Anterior cingulate cortex (tissue), 58 donors: ENCODE measurements around the gene HPS1.

Experiments
- DNase-seq, 58 donors: peaks; one replicate each; lab custom pipeline; 2025; lab: John Stamatoyannopoulos, UW

Gene HPS1

GRCh38 chr10:98433881-98434732 lies 12.6 kb downstream of the HPS1 start:
- no peak for DNase-seq

- no peak for DNase-seq
Measured at GRCh38 chr10:98433371-98433770, 13.4 kb downstream of the HPS1 start.

DNA sequence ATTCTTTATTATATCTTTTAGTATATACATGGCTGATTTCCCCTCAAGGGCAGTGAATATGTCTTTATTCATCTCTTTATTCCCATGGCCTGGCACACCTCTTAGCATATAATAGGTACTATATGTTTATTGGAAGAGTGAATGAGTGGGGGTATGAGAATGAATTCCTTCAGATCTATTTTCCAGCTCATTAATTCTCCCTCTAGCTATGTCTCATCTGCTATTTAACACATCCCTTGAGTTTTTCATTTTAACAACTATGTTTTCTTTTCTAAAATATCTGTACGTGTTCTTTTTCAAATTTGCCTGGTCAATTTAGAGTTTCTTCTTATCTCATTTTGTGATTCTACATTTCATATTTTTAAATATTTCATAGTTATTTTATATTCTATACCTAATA lies 14.4 kb downstream of the HPS1 start:
- no peak for DNase-seq

DNA sequence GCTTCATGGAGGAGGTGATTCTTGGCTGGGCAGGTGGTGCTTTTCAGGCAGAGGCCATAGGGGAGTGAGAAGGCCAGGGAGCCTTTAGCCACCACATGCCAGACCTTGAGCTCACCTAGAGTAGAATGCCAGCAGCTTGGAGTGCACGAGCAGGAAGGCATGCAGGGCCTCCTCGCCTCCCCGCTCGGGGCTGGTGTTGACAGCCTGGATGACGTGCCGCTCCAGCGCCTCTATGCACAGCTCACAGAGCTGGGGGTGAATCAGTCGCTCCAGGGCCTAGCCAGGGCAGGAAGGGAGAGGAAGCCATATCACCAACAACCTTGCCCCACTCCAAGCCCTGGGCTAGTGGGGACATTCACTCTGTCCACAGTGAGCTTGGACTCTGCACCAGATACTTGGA lies 15.7 kb downstream of the HPS1 start:
- no peak for DNase-seq

DNA sequence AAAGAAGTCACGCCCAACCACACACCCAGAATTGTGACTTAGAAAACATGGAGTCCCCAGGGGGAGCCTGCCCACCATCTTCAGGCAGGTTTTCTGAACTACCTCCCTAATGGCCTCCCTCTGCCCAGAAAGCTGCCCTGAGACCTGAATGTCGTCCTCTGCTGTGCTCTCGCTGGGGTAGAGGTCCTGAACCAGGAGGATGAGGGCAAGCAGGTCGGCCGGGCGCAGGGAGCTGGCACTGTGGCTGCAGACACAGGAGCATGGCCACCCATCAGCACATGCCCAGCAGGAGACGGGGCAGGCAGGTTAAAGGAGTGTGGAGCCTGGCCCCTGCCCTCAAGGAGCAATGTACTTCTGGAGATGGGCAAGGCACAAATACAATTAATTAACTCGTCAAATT lies 16.3 kb downstream of the HPS1 start:
- no peak for DNase-seq

- DNase-seq, result no peak
Measured at GRCh38 chr10:98429320-98430072, 17.2 kb downstream of the HPS1 start.

DNA sequence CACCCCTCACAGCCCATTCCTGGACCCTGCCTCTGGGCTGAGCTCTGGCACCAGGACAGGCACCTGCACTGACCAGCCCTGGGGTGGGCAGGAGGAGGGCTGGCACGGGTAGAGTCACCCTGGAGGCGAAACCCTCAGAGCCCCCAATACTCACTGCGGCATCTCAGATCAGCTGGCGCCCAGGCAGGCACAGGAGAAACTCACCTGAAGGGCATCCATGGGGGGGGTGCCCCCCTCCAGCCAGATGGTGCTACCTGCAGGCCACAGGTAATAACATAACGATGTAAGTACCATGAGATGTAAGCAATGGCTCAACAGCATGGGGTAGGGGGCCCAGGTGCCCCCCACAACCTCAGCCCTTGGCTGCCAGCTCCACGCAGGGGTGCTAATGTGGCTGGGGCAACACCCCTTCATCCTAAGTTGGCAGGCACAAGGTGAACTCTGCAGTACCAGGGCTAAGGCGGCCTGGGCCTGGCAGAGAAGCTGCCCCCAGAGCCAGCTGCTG lies 19.7 kb downstream of the HPS1 start:
- no peak for DNase-seq

DNA sequence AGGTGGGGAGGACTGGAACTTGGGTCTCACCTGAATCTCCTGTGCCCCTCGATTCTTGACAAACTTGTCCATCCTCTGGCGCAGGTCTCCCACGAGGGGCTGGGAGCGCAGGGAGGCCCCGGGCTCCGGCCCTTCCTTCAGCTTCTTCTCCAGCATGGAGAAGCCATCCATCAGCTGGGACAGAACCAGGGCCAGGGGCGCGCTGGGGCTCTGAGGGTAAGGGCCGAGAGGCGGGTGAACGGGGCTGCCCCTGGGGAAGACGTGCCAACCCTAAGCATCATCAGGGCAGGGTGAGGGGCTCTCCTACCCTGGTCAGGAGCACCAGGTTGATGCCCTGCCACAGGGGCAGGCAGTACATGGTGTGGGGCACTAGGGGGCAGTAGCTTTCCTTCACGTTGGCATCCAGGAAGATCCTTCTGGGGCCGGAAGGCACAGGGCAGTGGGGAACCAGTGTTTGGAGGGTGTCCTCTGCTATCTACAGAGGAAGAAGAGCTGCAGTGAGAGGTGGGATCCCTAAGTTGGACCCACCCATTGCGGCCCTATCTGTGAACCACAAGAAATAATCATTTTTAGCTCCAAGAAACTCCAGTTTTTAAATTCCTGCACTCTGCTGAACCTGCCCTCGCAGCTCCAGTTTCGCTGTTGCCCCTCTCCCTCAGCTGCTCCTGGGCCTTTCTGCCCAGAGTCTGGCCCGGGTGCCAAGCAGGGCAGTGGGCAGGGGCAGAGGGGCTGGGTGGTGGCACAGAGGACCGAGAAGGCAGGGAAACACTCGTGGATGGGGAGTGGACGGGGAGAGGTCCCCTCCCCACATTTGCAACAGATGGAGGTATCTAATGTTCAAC lies 21.0 kb downstream of the HPS1 start:
- peak in 5 of 58 donors; percentile 6 to 27 (median 16) for DNase-seq

- no peak for DNase-seq
Measured at GRCh38 chr10:98424295-98425254, 22.2 kb downstream of the HPS1 start.

DNA sequence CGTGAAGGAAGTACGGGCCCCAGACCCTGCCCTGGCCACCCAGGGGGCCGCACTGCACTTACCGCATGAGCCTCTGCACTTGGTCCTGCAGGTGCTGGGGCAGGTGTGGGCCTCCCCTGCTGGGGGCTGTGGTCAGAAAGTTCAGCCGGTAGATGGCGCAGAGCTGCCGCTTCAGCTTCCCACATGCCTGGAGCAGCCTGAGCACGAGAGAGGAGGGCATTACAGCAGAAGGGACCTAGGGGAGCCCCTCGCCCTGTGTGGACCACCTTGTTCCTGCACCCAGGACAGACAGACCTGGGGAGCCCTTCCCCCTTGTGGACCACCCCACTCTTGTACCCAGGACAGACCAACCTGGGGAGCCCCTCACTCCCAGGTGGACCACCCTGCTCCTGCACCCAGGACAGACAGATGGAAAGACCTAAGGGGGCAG lies 23.0 kb downstream of the HPS1 start:
- no peak for DNase-seq

GRCh38 chr10:98422182-98422581 lies 24.6 kb downstream of the HPS1 start:
- no peak for DNase-seq

DNA sequence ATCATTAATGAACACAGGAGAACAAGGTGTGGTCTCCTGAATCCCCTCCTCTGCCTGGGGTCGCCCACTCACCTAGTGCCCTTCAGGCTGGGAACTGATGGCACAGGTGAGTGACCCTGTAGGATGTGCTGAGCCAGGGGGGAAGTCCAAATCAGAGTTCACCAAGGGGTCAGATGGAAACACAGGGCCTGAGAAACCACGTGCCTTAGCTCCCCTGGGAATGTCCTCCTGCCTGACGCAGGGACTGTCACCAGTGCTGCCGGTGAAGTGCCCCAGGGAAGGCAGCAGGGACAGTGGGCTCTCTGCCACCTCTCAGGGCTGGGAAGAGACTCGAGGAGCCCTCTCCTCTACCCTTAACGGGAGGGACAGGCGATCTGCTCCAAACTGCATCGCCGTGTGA lies 25.9 kb downstream of the HPS1 start:
- DNase-seq, result no peak

GRCh38 chr10:98419469-98420261 lies 27.1 kb downstream of the HPS1 start:
- no peak for DNase-seq

DNA sequence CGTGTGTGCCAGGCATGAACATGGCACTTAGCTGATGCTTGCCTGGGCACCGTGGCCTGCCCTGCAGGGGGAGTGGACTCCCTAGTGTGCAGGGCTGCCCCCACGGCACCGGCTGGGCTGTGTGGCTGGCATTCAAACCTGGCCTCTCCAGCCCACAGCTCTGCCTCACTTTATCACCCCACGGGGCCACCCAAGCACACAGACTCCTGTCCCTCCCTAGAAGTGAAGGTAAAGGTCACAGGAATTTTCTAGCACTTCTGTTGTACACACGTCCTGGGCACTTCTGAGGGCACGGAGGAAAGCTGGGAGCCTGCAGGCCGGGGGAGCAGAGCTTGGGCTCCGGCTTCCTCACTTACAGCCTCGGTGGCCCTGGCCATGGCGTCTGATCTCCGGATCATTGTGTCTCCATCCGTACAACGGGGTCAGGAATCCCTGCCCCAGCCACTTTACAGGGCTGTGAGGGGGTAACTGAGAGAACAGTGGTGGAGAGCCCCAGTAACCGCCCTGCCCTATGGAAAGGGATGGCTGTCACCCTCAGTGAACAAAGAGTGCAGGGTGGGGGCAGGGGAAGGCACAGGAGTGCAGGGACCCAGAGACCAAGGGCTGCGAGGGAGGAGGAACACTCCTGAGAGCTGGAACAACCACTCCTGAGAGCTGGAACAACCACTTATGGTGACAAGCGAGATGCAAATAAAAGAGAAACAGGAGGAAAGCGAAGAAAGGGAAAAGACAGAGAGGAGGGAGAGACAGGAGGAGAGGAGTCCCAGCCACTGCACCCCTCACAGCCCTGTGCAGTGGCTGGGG lies 27.9 kb downstream of the HPS1 start:
- no peak for DNase-seq

DNA sequence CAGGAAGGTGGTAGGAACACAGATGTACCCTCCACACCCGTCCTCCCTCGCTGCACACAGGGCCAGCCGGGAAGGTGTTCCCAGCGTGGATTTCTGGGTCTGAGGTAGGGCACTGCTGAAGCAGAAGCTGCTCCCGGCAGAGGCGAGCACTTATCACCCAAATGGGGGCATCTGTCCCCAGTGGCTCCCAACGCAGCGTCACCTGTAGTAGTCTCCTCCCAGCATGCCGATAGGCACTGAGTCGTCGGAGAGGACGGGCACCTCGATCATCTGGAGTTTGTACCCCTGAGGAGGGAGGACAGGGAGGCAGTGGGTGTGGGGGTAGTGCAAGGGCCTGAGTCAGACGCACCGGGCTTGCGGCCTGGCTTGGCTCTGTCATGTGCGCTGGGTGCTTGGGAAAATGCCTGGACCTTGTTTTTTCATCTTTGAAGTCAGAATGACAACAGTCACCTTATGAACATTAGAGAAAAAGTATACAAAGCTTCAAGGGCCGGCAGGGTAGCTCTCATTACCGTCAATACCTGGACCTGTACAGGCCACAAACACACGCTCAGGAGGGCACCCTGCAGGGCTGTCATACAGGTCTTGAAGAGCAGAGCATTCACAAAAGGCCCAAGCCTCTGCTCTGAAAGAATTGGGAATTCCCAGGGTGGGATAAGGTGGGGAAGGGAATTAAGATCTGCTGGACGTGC lies 28.6 kb downstream of the HPS1 start:
- DNase-seq, result no peak

DNA sequence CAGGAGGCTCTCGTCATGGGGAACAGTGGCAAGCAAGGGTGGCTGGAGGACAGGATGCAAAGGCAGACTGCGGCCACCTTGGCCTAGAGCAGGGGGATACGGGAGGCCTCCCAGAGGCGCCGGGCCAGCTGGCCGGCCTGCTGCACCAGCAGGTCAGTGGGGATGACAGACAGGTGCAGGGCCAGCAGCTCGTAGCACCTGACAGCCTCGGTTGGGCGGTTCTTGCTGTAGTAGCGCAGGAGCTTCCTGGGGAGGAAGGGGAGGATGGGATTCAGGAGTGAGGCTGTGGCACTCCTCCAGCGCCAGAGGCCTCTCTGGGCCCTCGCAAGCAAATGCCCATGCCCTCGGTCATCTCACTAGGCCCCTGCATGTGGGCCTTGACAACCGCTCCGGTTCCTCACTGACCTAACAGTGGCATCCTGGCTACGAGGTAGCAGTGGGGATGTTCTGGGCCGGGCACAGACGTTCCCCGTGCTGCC lies 29.2 kb downstream of the HPS1 start:
- no peak for DNase-seq
